Keratinocyte (primary cell): ENCODE data around the gene SUSD3. TPM values are rescaled to one million over a fixed set of nuclear protein-coding genes. Genes with fewer than 3 reads are reported as not detected.

Experiments used
- DNase-seq: peaks from one replicate; pipeline ENCODE4 v3.0.0-alpha.2; 2011; ENCODE audit warnings: low read depth, missing footprints, low spot score
- FAIRE-seq: peaks from 2 replicates; lab custom pipeline; 2011; peaks lifted over from hg19 to GRCh38; lab: Jason Lieb, UNC
- H2AFZ ChIP-seq: 2 replicates; pipeline ENCODE4 v1.6.0; 2012; ENCODE audit warnings: low read length, control low read depth, inconsistent platforms; ENCODE audit not compliant: control insufficient read depth
- H3K27ac ChIP-seq: 2 replicates; pipeline ENCODE4 v1.5.1; 2011; ENCODE audit warnings: low read length; ENCODE audit not compliant: control insufficient read depth, insufficient read depth
- H3K27me3 ChIP-seq: 3 replicates; pipeline ENCODE4 v1.6.0; 2011; ENCODE audit warnings: low read length; ENCODE audit not compliant: control insufficient read depth, insufficient read depth; ENCODE audit errors: extremely low read depth
- H3K36me3 ChIP-seq, 2 experiments: 2 replicates in 1 of 2; 3 replicates in 1 of 2; pipeline ENCODE4 v1.5.1; 2011; ENCODE audit warnings: low read length in 2 of 2, mild to moderate bottlenecking in 1 of 2; ENCODE audit not compliant: control insufficient read depth in 2 of 2, insufficient read depth in 2 of 2; ENCODE audit errors: extremely low read depth in 1 of 2
- H3K4me1 ChIP-seq: 3 replicates; pipeline ENCODE4 v1.5.1; 2011; ENCODE audit warnings: low read length; ENCODE audit not compliant: control insufficient read depth, insufficient read depth; ENCODE audit errors: extremely low read depth
- H3K4me2 ChIP-seq: 3 replicates; pipeline ENCODE4 v1.6.0; 2011; ENCODE audit warnings: low read depth, low read length; ENCODE audit not compliant: control insufficient read depth, insufficient read depth; ENCODE audit errors: extremely low read depth
- H3K4me3 ChIP-seq, 3 experiments: fragments of 200-600 bp in 1 of 3; sonication (generic) in 1 of 3; 2 replicates in 2 of 3; 3 replicates in 1 of 3; pipeline ENCODE4 v1.5.1; 2011 to 2016; ENCODE audit warnings: low read length in 3 of 3, mild to moderate bottlenecking in 3 of 3, control low read depth in 2 of 3, inconsistent platforms in 1 of 3, low read depth in 1 of 3, mixed read lengths in 1 of 3, mixed run types in 1 of 3, moderate library complexity in 1 of 3; ENCODE audit not compliant: control insufficient read depth in 2 of 3, insufficient read depth in 2 of 3; ENCODE audit errors: extremely low read depth in 1 of 3
- H3K79me2 ChIP-seq: 2 replicates; pipeline ENCODE4 v1.6.0; 2012; ENCODE audit warnings: low read length; ENCODE audit not compliant: control insufficient read depth, insufficient read depth
- H3K9ac ChIP-seq: 3 replicates; pipeline ENCODE4 v1.6.0; 2011; ENCODE audit warnings: low read length; ENCODE audit not compliant: control insufficient read depth, insufficient read depth; ENCODE audit errors: extremely low read depth
- H3K9me1 ChIP-seq: 3 replicates; pipeline ENCODE4 v1.6.0; 2011; ENCODE audit warnings: low read length; ENCODE audit not compliant: control insufficient read depth, insufficient read depth; ENCODE audit errors: extremely low read depth
- H3K9me3 ChIP-seq: 2 replicates; pipeline ENCODE4 v1.5.1; 2012; ENCODE audit warnings: low read depth, low read length; ENCODE audit not compliant: control insufficient read depth
- H4K20me1 ChIP-seq: 3 replicates; pipeline ENCODE4 v1.6.0; 2011; ENCODE audit warnings: low read length; ENCODE audit not compliant: control insufficient read depth, insufficient read depth; ENCODE audit errors: extremely low read depth
- CTCF ChIP-seq, 3 experiments: IDR thresholded peaks in 1 of 3; conservative IDR thresholded peaks in 1 of 3; optimal IDR thresholded peaks in 1 of 3; 2 replicates in 2 of 3; 3 replicates in 1 of 3; pipeline versions ENCODE3 to v1.5.1; 2011; ENCODE audit warnings: low read length in 3 of 3, mild to moderate bottlenecking in 3 of 3, moderate library complexity in 2 of 3, control low read depth in 1 of 3, inconsistent platforms in 1 of 3; ENCODE audit not compliant: insufficient read depth in 2 of 3; ENCODE audit errors: extremely low read depth in 1 of 3
- EZH2 ChIP-seq: IDR thresholded peaks from one replicate; pipeline ENCODE4 v1.6.1; 2012; ENCODE audit warnings: inconsistent platforms, mild to moderate bottlenecking, low read length, moderate library complexity
- dilution Hi-C: fragments of 300-500 bp; cut with MboI; formaldehyde crosslinking; loops from one replicate; pipeline ENCODE4 v1.7.0; 2020; ENCODE audit warnings: low sequenced_read_pairs; ENCODE audit not compliant: extremely low pct_ligation_motif_present
- polyA plus RNA-seq, 5 experiments: library from polyadenylated mRNA; depleted of rRNA in 3 of 5; stranded (reverse) in 3 of 5; stranded (forward) in 1 of 5; unstranded in 1 of 5; fragments of >200 nt; gene quantifications; 1 replicate in 1 of 5; 2 replicates in 3 of 5; 3 replicates in 1 of 5; pipeline versions ENCODE4 v1.2.1 to v1.2.3, GENCODE V29; 2011 to 2012; ENCODE audit warnings: missing spikeins in 2 of 5, low read depth in 1 of 5, low replicate concordance in 1 of 5

The SUSD3 gene
- polyA plus RNA-seq, 1 donor (not counting 4 experiments of a cell fraction or from before 2014, with no cell fraction given): 0.20 TPM

GRCh38 chr9:93129691-93130500 is 71.4 kb downstream of the SUSD3 start:
- FAIRE-seq (no peak), DNase-seq (no peak)
- Histone ChIP-seq H3K9me3 (no peaks in the 10 kb centered on the region), H3K4me3 (no peak overlapping the region), H3K9me1 (no peaks in the 10 kb centered on the region), H4K20me1 (no peaks in the 10 kb centered on the region), H3K27ac (no peak overlapping the region), H3K27me3 (peaks cover 9% of the 10 kb centered on the region), H2AFZ (no peak overlapping the region), H3K36me3 (no peaks in the 10 kb centered on the region), H3K4me2 (no peak overlapping the region), H3K9ac (no peak overlapping the region), H3K4me1 (peaks cover 21% of the 10 kb centered on the region), H3K79me2 (no peaks in the 10 kb centered on the region)
- dilution Hi-C loops: no loop called here
- TF ChIP-seq CTCF (optimal IDR thresholded peaks at IDR 0.05 in 1 of 3, IDR thresholded peaks at IDR 0.05 in 1 of 3, conservative IDR thresholded peaks at IDR 0.05 in 1 of 3; ENCODE audit: extremely low read depth in 1 of 3, insufficient read depth in 2 of 3, low read length in 3 of 3) (no peak), EZH2 (no peak)

- dilution Hi-C loops: no loop called here
- no peak overlapping the region for H3K4me3 ChIP-seq
- peaks cover 16% of the 10 kb centered on the region for H3K27me3 ChIP-seq
- DNase-seq: no peak
- no peak overlapping the region for H3K9ac ChIP-seq
- H3K79me2 ChIP-seq: no peaks in the 10 kb centered on the region
- H3K27ac ChIP-seq: no peak overlapping the region
- H2AFZ ChIP-seq: no peak overlapping the region
- no peaks in the 10 kb centered on the region for H3K9me3 ChIP-seq
- H4K20me1 ChIP-seq: no peaks in the 10 kb centered on the region
- no peaks in the 10 kb centered on the region for H3K36me3 ChIP-seq
- peaks cover 22% of the 10 kb centered on the region for H3K4me1 ChIP-seq
- TF ChIP-seq EZH2: no peak
- TF ChIP-seq CTCF (optimal IDR thresholded peaks at IDR 0.05 in 1 of 3, IDR thresholded peaks at IDR 0.05 in 1 of 3, conservative IDR thresholded peaks at IDR 0.05 in 1 of 3; ENCODE audit: extremely low read depth in 1 of 3, insufficient read depth in 2 of 3, low read length in 3 of 3): no peak
- H3K9me1 ChIP-seq: no peaks in the 10 kb centered on the region
- FAIRE-seq: no peak
- no peak overlapping the region for H3K4me2 ChIP-seq
These were observed 72.5 kb downstream of the SUSD3 start for GRCh38 chr9:93130861-93131481.
